ENCODE measurements around the gene PROSER3. TPM values are rescaled to one million over a fixed set of nuclear protein-coding genes. Genes with fewer than 3 reads are reported as not detected.

Gene PROSER3
- total RNA-seq, 2 donors from 2014 or later, result 7.3 to 14.2 TPM

GRCh38 chr19:35713506-35713850 is 44.5 kb upstream of the PROSER3 start:
- WGBS, 2 donors, result 60 to 87% methylated on average over 2 of the region's 2 CpGs
- intact Hi-C loops (cut with DNase I), result loop anchor here (10.0 kb wide), 1 partner anchor 159 kb away; no protein-coding TSS in a partner anchor
- ATAC-seq (no peak), DNase-seq (no peak)
- Histone ChIP-seq H3K9me3 (no peaks in the 10 kb centered on the region), H3K4me3 (no peak overlapping the region), H3K4me1 (peaks cover 17% of the 10 kb centered on the region), H3K36me3 (replicated peaks in 1 of 2; ENCODE audit: insufficient read depth in 1 of 2, low read depth in 2 of 2) (no peaks in the 10 kb centered on the region), H3K27me3 (no peaks in the 10 kb centered on the region), H3K27ac (no peak overlapping the region)
- no peak for TF ChIP-seq POLR2A (IDR thresholded peaks at IDR 0.05)

GRCh38 chr19:35713904-35714495 is 44.0 kb upstream of the PROSER3 start:
- no peak for ATAC-seq

GRCh38 chr19:35714601-35715354 is 43.2 kb upstream of the PROSER3 start:
- no peak overlapping the region for H3K4me3 ChIP-seq
- H3K4me1 ChIP-seq, result peaks cover 30% of the 10 kb centered on the region
- no peaks in the 10 kb centered on the region for H3K9me3 ChIP-seq
- DNase-seq, result no peak
- no peak for ATAC-seq
- H3K27ac ChIP-seq, result no peak overlapping the region
- intact Hi-C loops (cut with DNase I), result loop anchor here (10.0 kb wide), 1 partner anchor 160 kb away; no protein-coding TSS in a partner anchor
- no peaks in the 10 kb centered on the region for H3K36me3 ChIP-seq (replicated peaks in 1 of 2; ENCODE audit: insufficient read depth in 1 of 2, low read depth in 2 of 2)
- no peak for TF ChIP-seq CTCF (IDR thresholded peaks at IDR 0.05)
- no peak for TF ChIP-seq POLR2A (IDR thresholded peaks at IDR 0.05)
- no peaks in the 10 kb centered on the region for H3K27me3 ChIP-seq
- 73 to 77% methylated on average over 9 to 11 of the region's 14 CpGs for WGBS, 2 donors

More at GRCh38 chr19:35713904-35714495, 44.0 kb upstream of the PROSER3 start:
- Histone ChIP-seq H3K36me3 (replicated peaks in 1 of 2; ENCODE audit: insufficient read depth in 1 of 2, low read depth in 2 of 2) (no peaks in the 10 kb centered on the region), H3K4me1 (peaks cover 22% of the 10 kb centered on the region), H3K27ac (no peak overlapping the region), H3K9me3 (no peaks in the 10 kb centered on the region), H3K27me3 (no peaks in the 10 kb centered on the region), H3K4me3 (no peak overlapping the region)
- intact Hi-C loops (cut with DNase I), result loop anchor here (10.0 kb wide), 1 partner anchor 159 kb away; no protein-coding TSS in a partner anchor
- WGBS, 2 donors, result 66 to 79% methylated on average over 12 of the region's 12 CpGs
- DNase-seq, result no peak
- TF ChIP-seq CTCF (IDR thresholded peaks at IDR 0.05) (no peak), POLR2A (IDR thresholded peaks at IDR 0.05) (no peak)

- no peak for TF ChIP-seq CTCF (IDR thresholded peaks at IDR 0.05)
- no peak for TF ChIP-seq POLR2A (IDR thresholded peaks at IDR 0.05)
- peaks cover 34% of the 10 kb centered on the region for H3K4me1 ChIP-seq
- no peak for DNase-seq
- H3K4me3 ChIP-seq, result no peak overlapping the region
- 74 to 88% methylated on average over 5 of the region's 7 CpGs for WGBS, 2 donors
- no peak for ATAC-seq
- intact Hi-C loops (cut with DNase I), result loop anchor here (10.0 kb wide), 1 partner anchor 161 kb away; no protein-coding TSS in a partner anchor
- no peaks in the 10 kb centered on the region for H3K27me3 ChIP-seq
- H3K27ac ChIP-seq, result peak overlapping the region in 3 of 4 donors; percentile 51 to 90 (median 85)
- H3K9me3 ChIP-seq, result no peaks in the 10 kb centered on the region
- H3K36me3 ChIP-seq (replicated peaks in 1 of 2; ENCODE audit: insufficient read depth in 1 of 2, low read depth in 2 of 2), result peaks cover 2 to 4% of the 10 kb centered on the region in 2 donors
Observed at GRCh38 chr19:35715355-35715809, 42.6 kb upstream of the PROSER3 start.

Data from body of pancreas (tissue), 4 donors.